Pancreas (tissue), 10 donors: Measurements from ENCODE around the gene KCNT2. TPM values are rescaled to one million over a fixed set of nuclear protein-coding genes. Genes with fewer than 3 reads are reported as not detected.
"Not testable (repeated sequence)": the region's sequence is repeated elsewhere in the genome, so short reads cannot be mapped to it uniquely, and the experiment has no call there.

Source experiments
- ATAC-seq, 4 donors: fragments of 200-7000 bp; cut with Tn5 transposase; one replicate each; pipeline versions ENCODE4 v1.8.0 to v1.9.1; 2020; ENCODE audit warnings: mild to moderate bottlenecking in 4 of 4, moderate library complexity in 4 of 4
- DNase-seq, 6 donors: peaks; one replicate each; pipeline ENCODE4 v3.0.0-alpha.2; 2020
- FAIRE-seq: peaks from 2 replicates; lab custom pipeline; 2012; peaks lifted over from hg19 to GRCh38; lab: Jason Lieb, UNC
- H3K27ac ChIP-seq, 4 donors: fragments of 200-600 bp; sonication (generic); 1 replicate in 3 of 4; 2 replicates in 1 of 4; pipeline versions ENCODE4 v1.5.0 to v1.8.0; 2020
- H3K27me3 ChIP-seq, 4 donors: fragments of 200-600 bp; one replicate each; pipeline ENCODE4 v1.8.0; 2021
- H3K36me3 ChIP-seq, 3 donors: fragments of 200-600 bp; sonication (generic) in 1 of 3; one replicate each; pipeline versions ENCODE4 v1.5.0 to v1.8.0; 2020 to 2021
- H3K4me1 ChIP-seq, 3 donors: fragments of 200-600 bp; one replicate each; pipeline ENCODE4 v1.8.0; 2021
- H3K4me3 ChIP-seq, 4 donors: fragments of 200-600 bp; sonication (generic) in 2 of 4; one replicate each; pipeline versions ENCODE4 v1.5.0 to v1.8.0; 2020 to 2021
- H3K9me3 ChIP-seq, 4 donors: fragments of 200-600 bp; one replicate each; pipeline ENCODE4 v1.8.0; 2021
- WGBS, 2 donors: extraction: QIAGEN DNeasy Blood & Tissue Kit; methylation state at CpG; one replicate each; pipeline ENCODE4 v1.1.7; 2013; 5-methylcytosine and 5-hydroxymethylcytosine counted together
- intact Hi-C, 3 donors: fragments of 100-400 bp; cut with DNase I; formaldehyde crosslinking; loops; one replicate each; pipeline versions ENCODE4 v1.11.1 to v1.14.2; 2022
- polyA plus RNA-seq, 2 donors: library from polyadenylated mRNA; stranded (reverse); fragments of 200-250 nt; gene quantifications; one replicate each; pipeline ENCODE4 v1.2.3, GENCODE V29; 2013
- total RNA-seq, 6 donors: library from RNA; stranded (reverse); fragmentation: NEBNext Ultra II Directional in 4 of 6; extraction: Animal tissue kit (Norgen Biotek cat#: 25700) in 4 of 6; gene quantifications; one replicate each; pipeline versions ENCODE4 v1.2.1 to v1.2.4, GENCODE V29; 2021 to 2023
- TF ChIP-seq, protein P1 (sequence below), 4 donors: fragments of 200-600 bp; sonication (generic) in 3 of 4; IDR thresholded peaks; one replicate each; pipeline versions ENCODE4 v1.5.0 to v1.8.0; 2021; ENCODE audit warnings: antibody characterized with exemption in 4 of 4
- donor health status: healthy with polysubstance abuse.
- donor health status: DM: no; HTN: no; CAD: no; lungs with moderate emphysema.
- donor health status: DM: no; HTN: no; CAD: no.
- donor health status: control.
- donor health status: control.
- donor health status: Bipolar disorder and iron deficiency.
- donor health status: DM: yes; HTN: yes; CAD: no.
- donor health status: DM: no; HTN: no; CAD: no.
- donor health status: DM: no; HTN: no; CAD: no.
- donor health status: DM: yes; HTN: yes; CAD: no.

The KCNT2 gene
- total and polyA plus RNA-seq, 8 donors: 0.19 to 0.67 (median 0.42) TPM

DNA sequence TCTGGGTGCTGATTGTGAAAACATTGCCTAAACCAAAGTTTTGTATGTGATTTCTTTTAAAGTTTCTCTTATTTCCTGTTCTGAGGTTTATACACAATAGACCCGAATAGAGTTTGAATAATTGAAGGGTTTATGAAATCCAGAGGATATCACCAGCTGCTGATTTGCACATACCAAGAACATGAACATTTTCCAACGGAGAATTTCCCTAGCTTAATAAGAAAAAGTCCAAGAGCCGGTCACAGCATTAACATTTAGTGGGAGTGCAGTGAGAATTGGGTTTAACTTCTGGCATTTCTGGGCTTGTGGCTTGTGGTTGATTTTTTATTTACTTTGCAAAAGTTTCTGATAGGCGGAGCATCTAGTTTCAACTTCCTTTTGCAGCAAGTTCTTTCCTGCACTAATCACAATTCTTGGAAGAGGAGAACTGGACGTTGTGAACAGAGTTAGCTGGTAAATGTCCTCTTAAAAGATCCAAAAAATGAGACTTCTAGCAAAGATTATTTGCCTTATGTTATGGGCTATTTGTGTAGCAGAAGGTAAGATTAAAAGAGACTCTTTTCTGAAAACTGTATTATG, 43.5 kb upstream of the KCNT2 start, which contains the start of gene CFH:
TSS of gene CFH (plus strand) at position 407 of the 579 bp plus-strand sequence. CDS start at position 482, 75 bp downstream.
- Histone ChIP-seq H3K36me3 (no peaks in the 10 kb centered on the region), H3K27ac (peak within 1 kb of the TSS in 1 of 4 donors; percentile 34), H3K4me1 (peaks cover 0 to 4% (median 0%) of the 10 kb centered on the region in 3 donors), H3K27me3 (peaks cover 0 to 8% (median 4%) of the 10 kb centered on the region in 4 donors), H3K9me3 (no peaks in the 10 kb centered on the region), H3K4me3 (peak within 1 kb of the TSS in 1 of 4 donors; percentile 0)
- DNase-seq (no peak), ATAC-seq (peak in 3 of 4 donors; percentile 46 to 69 (median 68)), FAIRE-seq (peak; percentile 32)
- intact Hi-C loops: no loop called here
- WGBS, 2 donors: 17 to 23% methylated on average over 5 of the region's 5 CpGs
- TF ChIP-seq, protein P1, sequence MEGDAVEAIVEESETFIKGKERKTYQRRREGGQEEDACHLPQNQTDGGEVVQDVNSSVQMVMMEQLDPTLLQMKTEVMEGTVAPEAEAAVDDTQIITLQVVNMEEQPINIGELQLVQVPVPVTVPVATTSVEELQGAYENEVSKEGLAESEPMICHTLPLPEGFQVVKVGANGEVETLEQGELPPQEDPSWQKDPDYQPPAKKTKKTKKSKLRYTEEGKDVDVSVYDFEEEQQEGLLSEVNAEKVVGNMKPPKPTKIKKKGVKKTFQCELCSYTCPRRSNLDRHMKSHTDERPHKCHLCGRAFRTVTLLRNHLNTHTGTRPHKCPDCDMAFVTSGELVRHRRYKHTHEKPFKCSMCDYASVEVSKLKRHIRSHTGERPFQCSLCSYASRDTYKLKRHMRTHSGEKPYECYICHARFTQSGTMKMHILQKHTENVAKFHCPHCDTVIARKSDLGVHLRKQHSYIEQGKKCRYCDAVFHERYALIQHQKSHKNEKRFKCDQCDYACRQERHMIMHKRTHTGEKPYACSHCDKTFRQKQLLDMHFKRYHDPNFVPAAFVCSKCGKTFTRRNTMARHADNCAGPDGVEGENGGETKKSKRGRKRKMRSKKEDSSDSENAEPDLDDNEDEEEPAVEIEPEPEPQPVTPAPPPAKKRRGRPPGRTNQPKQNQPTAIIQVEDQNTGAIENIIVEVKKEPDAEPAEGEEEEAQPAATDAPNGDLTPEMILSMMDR (IDR thresholded peaks at IDR 0.05): no peak

DNA sequence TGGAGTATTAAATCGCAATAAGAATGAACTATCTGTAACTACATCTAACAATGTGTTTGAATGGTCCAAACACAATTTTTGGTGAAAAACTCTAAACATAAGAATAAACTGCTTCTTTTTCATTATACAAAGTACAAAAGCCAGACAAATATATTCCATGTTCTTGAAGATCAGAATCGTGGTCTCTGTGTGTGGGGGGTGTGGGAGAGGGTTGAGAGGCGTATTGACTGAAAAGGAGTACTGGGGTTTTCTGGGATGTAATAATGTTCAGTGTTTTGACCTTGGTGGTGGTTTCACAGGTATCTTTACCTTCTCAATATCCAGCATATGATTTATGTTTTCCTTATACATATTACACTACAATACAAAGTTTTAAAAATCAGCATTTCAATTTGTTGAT, 42.8 kb upstream of the KCNT2 start:
- DNase-seq (no peak), ATAC-seq (no peak), FAIRE-seq (no peak)
- no peak overlapping the region for H3K4me3 ChIP-seq
- TF ChIP-seq, protein P1 (IDR thresholded peaks at IDR 0.05): no peak
- no peaks in the 10 kb centered on the region for H3K9me3 ChIP-seq
- intact Hi-C loops: no loop called here
- no peak overlapping the region for H3K27ac ChIP-seq
- no peaks in the 10 kb centered on the region for H3K36me3 ChIP-seq
- H3K4me1 ChIP-seq: peaks cover 0 to 4% (median 0%) of the 10 kb centered on the region in 3 donors
- WGBS, 2 donors: 71 to 83% methylated on average over 3 of the region's 3 CpGs
- peaks cover 0 to 8% (median 4%) of the 10 kb centered on the region in 4 donors for H3K27me3 ChIP-seq

DNA sequence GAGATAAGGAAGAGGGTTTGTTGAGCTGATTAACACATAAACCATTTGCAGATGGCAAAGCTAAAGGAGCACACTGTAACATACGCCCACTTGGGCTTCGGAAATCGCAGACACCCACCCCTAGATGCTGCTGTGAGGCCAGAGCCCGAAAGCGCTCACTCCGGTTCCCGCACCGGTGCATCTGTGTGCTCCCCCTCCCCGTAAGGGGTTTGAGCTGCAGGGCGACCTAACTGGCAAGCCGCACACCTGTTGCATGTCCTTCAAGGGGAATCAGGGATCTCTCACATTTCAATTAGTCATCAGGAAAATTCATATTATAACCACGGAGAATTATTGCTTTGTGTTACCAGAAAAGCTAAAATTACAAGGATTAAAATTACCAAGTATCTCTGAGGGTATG, 42.2 kb upstream of the KCNT2 start:
- TF ChIP-seq, protein P1 (IDR thresholded peaks at IDR 0.05): no peak
- Histone ChIP-seq H3K4me3 (no peak overlapping the region), H3K27me3 (peaks cover 0 to 9% (median 4%) of the 10 kb centered on the region in 4 donors), H3K9me3 (no peaks in the 10 kb centered on the region), H3K36me3 (no peaks in the 10 kb centered on the region), H3K27ac (no peak overlapping the region), H3K4me1 (peaks cover 0 to 4% (median 0%) of the 10 kb centered on the region in 3 donors)
- DNase-seq (no peak), FAIRE-seq (no peak), ATAC-seq (no peak)
- intact Hi-C loops: no loop called here
- 73 to 81% methylated on average over 12 of the region's 12 CpGs for WGBS, 2 donors

DNA sequence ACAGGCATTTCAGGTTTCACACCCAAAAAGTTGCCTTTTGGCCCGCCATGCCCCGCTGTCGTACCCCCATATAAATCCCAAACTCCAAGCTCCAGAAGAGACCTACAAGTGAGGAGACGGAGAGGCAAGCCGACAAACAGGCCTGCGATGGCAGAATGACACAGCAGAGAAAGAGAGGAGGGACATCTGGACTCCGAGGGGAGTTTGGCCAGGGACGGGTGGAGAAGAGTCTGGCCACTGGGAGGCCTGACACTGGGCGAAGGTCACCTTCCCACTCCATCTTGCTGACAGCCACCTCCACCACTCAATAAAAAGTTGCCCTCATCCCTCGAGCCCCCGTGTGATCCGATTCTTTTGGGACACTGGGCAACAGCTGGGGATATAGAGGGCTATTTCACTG, 41.8 kb upstream of the KCNT2 start:
- Histone ChIP-seq H3K27me3 (peaks cover 0 to 10% (median 4%) of the 10 kb centered on the region in 4 donors), H3K9me3 (no peaks in the 10 kb centered on the region), H3K36me3 (no peaks in the 10 kb centered on the region), H3K27ac (no peak overlapping the region), H3K4me1 (peaks cover 0 to 4% (median 0%) of the 10 kb centered on the region in 3 donors), H3K4me3 (no peak overlapping the region)
- FAIRE-seq: no peak
- TF ChIP-seq, protein P1 (IDR thresholded peaks at IDR 0.05): no peak
- 71 to 75% methylated on average over 12 of the region's 12 CpGs for WGBS, 2 donors
- DNase-seq: no peak
- no peak for ATAC-seq
- intact Hi-C loops: no loop called here

DNA sequence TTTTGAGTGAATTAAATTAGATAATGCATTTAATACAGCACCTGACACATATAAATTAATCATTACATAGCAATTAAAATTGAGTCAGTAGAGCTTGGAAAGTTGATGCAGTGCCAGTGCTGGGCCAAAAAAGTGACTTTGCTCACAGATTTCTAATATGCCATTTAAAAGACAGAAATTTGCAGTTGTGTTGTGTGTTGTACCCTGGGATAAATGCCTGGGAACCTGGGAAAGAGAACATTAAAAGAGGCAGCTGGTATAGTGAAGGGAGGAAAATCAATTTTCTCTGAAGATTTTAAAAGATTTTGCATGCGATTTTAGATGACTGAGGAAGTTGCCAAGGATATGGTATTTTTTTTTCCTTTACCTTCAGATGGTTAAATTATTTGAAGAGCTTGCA, 32.7 kb upstream of the KCNT2 start:
- TF ChIP-seq, protein P1 (IDR thresholded peaks at IDR 0.05): no peak
- H3K36me3 ChIP-seq: no peaks in the 10 kb centered on the region
- no peak for DNase-seq
- H3K27me3 ChIP-seq: peaks cover 0 to 3% (median 0%) of the 10 kb centered on the region in 4 donors
- H3K4me3 ChIP-seq: no peak overlapping the region
- WGBS, 2 donors: 32 to 36% methylated on average over 1 of the region's 1 CpG
- no peaks in the 10 kb centered on the region for H3K4me1 ChIP-seq
- H3K9me3 ChIP-seq: no peaks in the 10 kb centered on the region
- no peak overlapping the region for H3K27ac ChIP-seq
- no peak for ATAC-seq
- intact Hi-C loops: no loop called here
- no peak for FAIRE-seq

DNA sequence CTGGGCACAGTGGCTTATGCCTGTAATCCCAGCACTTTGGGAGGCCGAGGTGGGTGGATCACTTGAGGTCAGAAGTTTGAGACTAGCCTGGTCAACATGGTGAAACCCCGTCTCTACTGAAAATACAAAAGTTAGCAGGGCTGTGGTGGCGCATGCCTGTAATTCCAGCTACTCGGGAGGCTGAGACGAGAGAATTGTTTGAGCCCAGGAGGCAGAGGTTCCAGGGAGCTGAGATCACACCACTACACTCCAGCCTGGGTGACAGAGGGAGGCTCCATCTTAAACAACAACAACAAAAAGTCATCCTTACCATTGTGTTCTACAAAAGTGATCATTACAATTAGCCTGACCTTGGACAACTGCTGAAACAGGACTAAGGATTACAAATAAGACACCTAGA, 31.1 kb upstream of the KCNT2 start:
- H3K9me3 ChIP-seq, DNase-seq, FAIRE-seq, H3K4me1 ChIP-seq, H3K36me3 ChIP-seq, intact Hi-C loops, H3K4me3 ChIP-seq, H3K27me3 ChIP-seq, H3K27ac ChIP-seq, ATAC-seq: not testable (repeated sequence)
- WGBS, 2 donors: 71 to 88% methylated on average over 5 of the region's 5 CpGs
